Measurements from ENCODE around the gene KIAA1191. TPM values are rescaled to one million over a fixed set of nuclear protein-coding genes. Genes with fewer than 3 reads are reported as not detected.
"Not testable (repeated sequence)": the region's sequence is repeated elsewhere in the genome, so short reads cannot be mapped to it uniquely, and the experiment has no call there.

The KIAA1191 gene
- total RNA-seq, 2 donors from 2014 or later: 135 to 172 TPM

DNA sequence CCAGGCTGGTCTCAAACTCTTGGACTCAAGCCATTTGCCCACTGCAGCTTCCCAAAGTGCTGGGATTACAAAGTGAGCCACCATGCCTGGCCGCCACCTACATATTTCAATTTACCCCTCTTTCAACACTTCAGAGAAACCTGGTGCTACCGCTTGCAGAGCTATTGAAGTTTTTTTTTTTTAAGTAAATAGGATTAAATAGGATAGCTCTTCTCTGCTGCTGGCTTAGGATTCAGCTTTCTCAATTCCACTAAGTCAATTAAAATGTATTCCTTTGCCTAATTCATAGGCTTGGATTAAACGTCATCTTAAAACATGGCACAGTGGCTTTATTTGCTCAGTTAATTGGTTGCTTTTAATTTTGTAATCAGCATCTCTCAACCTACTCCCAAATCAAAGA is 41.0 kb downstream of the KIAA1191 start:
- Mint-ChIP-seq H3K4me1 (no peaks in the 10 kb centered on the region), H3K4me3 (no peak overlapping the region), H3K27me3 (ENCODE audit: insufficient read depth) (no peaks in the 10 kb centered on the region), H3K9me3 (no peaks in the 10 kb centered on the region), H3K27ac (no peak overlapping the region), H3K36me3 (ENCODE audit: low read depth) (peaks cover 45% of the 10 kb centered on the region)
- no peak overlapping the region for H3K27ac ChIP-seq (ENCODE audit: low read depth, low read length)
- H3K4me3 ChIP-seq (ENCODE audit: low read length): no peak overlapping the region
- no peak overlapping the region for H3K9ac ChIP-seq (ENCODE audit: extremely low read depth, low read length, poor library complexity, severe bottlenecking)
- H3K36me3 ChIP-seq (ENCODE audit: control insufficient read depth, insufficient read depth, low read length): peaks cover 57% of the 10 kb centered on the region
- H3K4me1 ChIP-seq (ENCODE audit: control insufficient read depth, insufficient read depth, low read length): no peaks in the 10 kb centered on the region
- no peaks in the 10 kb centered on the region for H3K9me3 ChIP-seq (ENCODE audit: control insufficient read depth, low read length)
- no peaks in the 10 kb centered on the region for H3K27me3 ChIP-seq (ENCODE audit: control insufficient read depth, insufficient read depth, low read length, poor library complexity, severe bottlenecking)
- no peak for DNase-seq
- TF ChIP-seq, protein P1, sequence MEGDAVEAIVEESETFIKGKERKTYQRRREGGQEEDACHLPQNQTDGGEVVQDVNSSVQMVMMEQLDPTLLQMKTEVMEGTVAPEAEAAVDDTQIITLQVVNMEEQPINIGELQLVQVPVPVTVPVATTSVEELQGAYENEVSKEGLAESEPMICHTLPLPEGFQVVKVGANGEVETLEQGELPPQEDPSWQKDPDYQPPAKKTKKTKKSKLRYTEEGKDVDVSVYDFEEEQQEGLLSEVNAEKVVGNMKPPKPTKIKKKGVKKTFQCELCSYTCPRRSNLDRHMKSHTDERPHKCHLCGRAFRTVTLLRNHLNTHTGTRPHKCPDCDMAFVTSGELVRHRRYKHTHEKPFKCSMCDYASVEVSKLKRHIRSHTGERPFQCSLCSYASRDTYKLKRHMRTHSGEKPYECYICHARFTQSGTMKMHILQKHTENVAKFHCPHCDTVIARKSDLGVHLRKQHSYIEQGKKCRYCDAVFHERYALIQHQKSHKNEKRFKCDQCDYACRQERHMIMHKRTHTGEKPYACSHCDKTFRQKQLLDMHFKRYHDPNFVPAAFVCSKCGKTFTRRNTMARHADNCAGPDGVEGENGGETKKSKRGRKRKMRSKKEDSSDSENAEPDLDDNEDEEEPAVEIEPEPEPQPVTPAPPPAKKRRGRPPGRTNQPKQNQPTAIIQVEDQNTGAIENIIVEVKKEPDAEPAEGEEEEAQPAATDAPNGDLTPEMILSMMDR (conservative IDR thresholded peaks at IDR 0.05): no peak
- 90 to 100% methylated on average over 2 to 3 of the region's 3 CpGs for WGBS, 2 experiments (ENCODE audit: insufficient coverage in 1 of 2, insufficient read length in 1 of 2)

DNA sequence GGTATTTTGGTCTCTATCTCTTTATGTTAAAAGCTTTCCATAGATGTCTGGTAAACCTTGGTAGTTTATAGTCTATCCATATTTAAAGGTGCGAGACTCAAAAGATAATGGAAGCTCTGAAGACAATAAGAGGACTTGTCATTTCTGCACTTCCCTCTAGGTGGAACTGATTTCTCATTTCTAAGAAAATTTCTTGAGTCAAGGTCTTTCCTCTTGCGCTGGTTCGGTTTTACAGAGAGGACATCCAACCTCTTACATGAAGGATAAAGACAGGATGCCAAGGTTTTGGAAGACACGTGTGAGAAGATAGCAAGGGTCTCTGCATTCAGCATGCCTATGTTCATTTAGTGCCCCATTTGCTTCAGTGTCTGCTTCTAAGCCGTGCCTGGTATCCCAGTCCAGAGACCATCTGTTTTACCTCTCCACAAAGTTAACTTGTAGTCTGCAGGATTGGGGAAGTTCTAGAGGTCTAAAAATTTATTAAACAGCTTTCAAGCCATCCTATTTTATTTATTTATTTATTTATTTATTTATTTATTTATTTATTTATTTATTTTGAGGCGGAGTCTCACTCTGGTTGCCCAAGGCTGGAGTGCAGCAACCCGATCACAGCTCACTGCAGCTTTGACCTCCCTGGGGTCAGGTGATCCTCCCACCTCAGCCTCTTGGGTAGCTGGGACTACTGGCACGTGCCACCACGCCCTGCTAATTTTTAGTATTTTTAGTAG is 41.6 kb downstream of the KIAA1191 start:
- Histone ChIP-seq H3K4me3 (ENCODE audit: low read length) (no peak overlapping the region), H3K27ac (ENCODE audit: low read depth, low read length) (no peak overlapping the region), H3K9ac (ENCODE audit: extremely low read depth, low read length, poor library complexity, severe bottlenecking) (no peak overlapping the region), H3K27me3 (ENCODE audit: control insufficient read depth, insufficient read depth, low read length, poor library complexity, severe bottlenecking) (no peaks in the 10 kb centered on the region), H3K36me3 (ENCODE audit: control insufficient read depth, insufficient read depth, low read length) (peaks cover 61% of the 10 kb centered on the region), H3K4me1 (ENCODE audit: control insufficient read depth, insufficient read depth, low read length) (no peaks in the 10 kb centered on the region), H3K9me3 (ENCODE audit: control insufficient read depth, low read length) (no peaks in the 10 kb centered on the region)
- no peak overlapping the region for H3K4me3 Mint-ChIP-seq
- no peak overlapping the region for H3K27ac Mint-ChIP-seq
- no peak for DNase-seq
- peaks cover 50% of the 10 kb centered on the region for H3K36me3 Mint-ChIP-seq (ENCODE audit: low read depth)
- no peaks in the 10 kb centered on the region for H3K27me3 Mint-ChIP-seq (ENCODE audit: insufficient read depth)
- H3K4me1 Mint-ChIP-seq: no peaks in the 10 kb centered on the region
- TF ChIP-seq, protein P1 (conservative IDR thresholded peaks at IDR 0.05): peak; percentile 52
- 80 to 93% methylated on average over 6 to 9 of the region's 9 CpGs for WGBS, 2 experiments (ENCODE audit: insufficient coverage in 1 of 2, insufficient read length in 1 of 2)
- no peaks in the 10 kb centered on the region for H3K9me3 Mint-ChIP-seq

DNA sequence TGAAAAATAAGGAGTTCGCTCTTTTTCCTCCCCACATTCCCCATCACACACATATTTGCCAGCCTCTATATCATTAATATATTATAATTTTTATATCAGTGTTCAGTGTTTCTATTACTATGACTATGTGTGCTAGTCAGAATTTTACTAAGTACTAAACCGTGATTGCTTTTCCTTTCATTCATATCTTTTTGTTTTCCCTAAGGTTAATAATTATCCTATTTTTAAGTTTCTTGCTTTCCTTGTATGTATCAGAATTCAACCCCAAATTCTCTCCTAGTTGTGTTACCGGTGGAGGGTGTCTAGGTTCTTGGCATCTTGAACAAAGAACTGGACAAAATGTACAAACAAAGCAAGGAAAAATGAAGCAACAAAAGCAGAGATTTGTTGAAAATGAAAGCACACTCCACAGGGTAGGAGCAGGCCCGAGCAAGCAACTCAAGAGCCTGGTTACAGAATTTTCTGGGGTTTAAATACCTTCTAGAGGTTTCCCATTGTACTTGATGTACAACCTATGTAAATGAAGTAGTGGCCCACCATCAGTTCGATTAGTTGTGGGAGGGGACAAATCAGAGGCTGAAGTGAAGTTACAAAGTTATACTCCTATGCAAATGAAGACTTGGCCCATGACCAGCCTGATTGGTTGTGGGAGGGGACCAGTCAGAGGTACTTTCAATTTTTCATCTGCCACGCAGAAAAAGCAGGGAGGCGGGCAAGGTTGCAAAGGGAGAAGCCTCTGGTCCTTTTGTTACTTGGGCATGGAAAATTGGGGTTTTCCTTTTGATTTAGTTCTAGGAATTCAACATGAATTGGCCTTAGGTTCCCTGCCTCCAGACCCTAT is 43.8 kb downstream of the KIAA1191 start:
- Histone ChIP-seq H3K4me1 (ENCODE audit: control insufficient read depth, insufficient read depth, low read length) (no peaks in the 10 kb centered on the region), H3K36me3 (ENCODE audit: control insufficient read depth, insufficient read depth, low read length) (peaks cover 56% of the 10 kb centered on the region), H3K27me3 (ENCODE audit: control insufficient read depth, insufficient read depth, low read length, poor library complexity, severe bottlenecking) (no peaks in the 10 kb centered on the region), H3K9ac (ENCODE audit: extremely low read depth, low read length, poor library complexity, severe bottlenecking) (no peak overlapping the region), H3K27ac (ENCODE audit: low read depth, low read length) (no peak overlapping the region), H3K9me3 (ENCODE audit: control insufficient read depth, low read length) (no peaks in the 10 kb centered on the region), H3K4me3 (ENCODE audit: low read length) (no peak overlapping the region)
- Mint-ChIP-seq H3K27me3 (ENCODE audit: insufficient read depth) (no peaks in the 10 kb centered on the region), H3K4me3 (no peak overlapping the region), H3K9me3 (no peaks in the 10 kb centered on the region), H3K4me1 (no peaks in the 10 kb centered on the region), H3K27ac (no peak overlapping the region), H3K36me3 (ENCODE audit: low read depth) (peaks cover 48% of the 10 kb centered on the region)
- no peak for DNase-seq
- TF ChIP-seq, protein P1 (conservative IDR thresholded peaks at IDR 0.05): no peak
- WGBS, 2 experiments (ENCODE audit: insufficient coverage in 1 of 2, insufficient read length in 1 of 2): 95 to 100% methylated on average over 2 to 7 of the region's 7 CpGs

DNA sequence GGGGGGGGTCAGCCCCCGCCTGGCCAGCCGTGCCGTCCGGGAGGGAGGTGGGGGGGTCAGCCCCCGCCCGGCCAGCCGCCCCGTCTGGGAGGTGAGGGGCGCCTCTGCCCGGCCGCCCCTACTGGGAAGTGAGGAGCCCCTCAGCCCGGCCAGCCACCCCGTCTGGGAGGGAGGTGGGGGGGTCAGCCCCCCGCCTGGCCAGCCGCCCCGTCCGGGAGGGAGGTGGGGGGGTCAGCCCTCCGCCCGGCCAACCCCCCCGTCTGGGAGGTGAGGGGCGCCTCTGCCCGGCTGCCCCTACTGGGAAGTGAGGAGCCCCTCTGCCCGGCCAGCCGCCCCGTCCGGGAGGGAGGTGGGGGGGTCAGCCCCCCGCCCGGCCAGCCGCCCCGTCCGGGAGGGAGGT is 56.2 kb downstream of the KIAA1191 start:
- Mint-ChIP-seq H3K9me3 (peaks cover 37% of the 10 kb centered on the region), H3K36me3 (ENCODE audit: low read depth) (peaks cover 55% of the 10 kb centered on the region)
- not testable (repeated sequence) for H3K27me3 ChIP-seq (ENCODE audit: control insufficient read depth, insufficient read depth, low read length, poor library complexity, severe bottlenecking); H3K4me3 Mint-ChIP-seq; H3K27ac ChIP-seq (ENCODE audit: low read depth, low read length); H3K27ac Mint-ChIP-seq; H3K4me1 ChIP-seq (ENCODE audit: control insufficient read depth, insufficient read depth, low read length); DNase-seq; H3K4me1 Mint-ChIP-seq; H3K4me3 ChIP-seq (ENCODE audit: low read length); H3K9ac ChIP-seq (ENCODE audit: extremely low read depth, low read length, poor library complexity, severe bottlenecking); H3K27me3 Mint-ChIP-seq (ENCODE audit: insufficient read depth)
- H3K36me3 ChIP-seq (ENCODE audit: control insufficient read depth, insufficient read depth, low read length): peaks cover 45% of the 10 kb centered on the region
- 100% methylated on average over 7 of the region's 31 CpGs; no CpG with 5 or more reads in 1 of the 2 experiments for WGBS, 2 experiments (ENCODE audit: insufficient coverage in 1 of 2, insufficient read length in 1 of 2)
- H3K9me3 ChIP-seq (ENCODE audit: control insufficient read depth, low read length): peaks cover 30% of the 10 kb centered on the region

All from endodermal cell (in vitro differentiated cells).